Gastrocnemius medialis (tissue), 4 donors: ENCODE data around the gene FOXF2. TPM values are rescaled to one million over a fixed set of nuclear protein-coding genes. Genes with fewer than 3 reads are reported as not detected.

Source experiments
- ATAC-seq, 2 donors: fragments of 150-250 bp; one replicate each; pipeline ENCODE4 v1.9.1; 2016
- DNase-seq, 2 donors: peaks; one replicate each; pipeline ENCODE4 v3.0.0-alpha.2; 2019
- H3K27ac ChIP-seq, 4 donors: fragments of 200-600 bp; sonication (generic); 1 replicate in 1 of 4; 2 replicates in 3 of 4; pipeline ENCODE4 v1.5.1; 2016 to 2018; ENCODE audit warnings: mild to moderate bottlenecking in 2 of 4, moderate library complexity in 1 of 4
- H3K27me3 ChIP-seq, 3 donors: fragments of 200-600 bp; sonication (generic) in 2 of 3; 1 replicate in 1 of 3; 2 replicates in 2 of 3; pipeline versions ENCODE4 v1.5.1 to v1.6.0; 2016 to 2019; ENCODE audit warnings: mild to moderate bottlenecking in 1 of 3, moderate library complexity in 1 of 3
- H3K36me3 ChIP-seq, 2 donors: fragments of 200-600 bp; sonication (generic) in 1 of 2; one replicate each; pipeline ENCODE4 v1.5.1; 2017 to 2018
- H3K4me1 ChIP-seq, 2 donors: fragments of 200-600 bp; sonication (generic) in 1 of 2; one replicate each; pipeline ENCODE4 v1.5.1; 2016 to 2017; ENCODE audit warnings: mild to moderate bottlenecking in 2 of 2
- H3K4me3 ChIP-seq, 4 donors: fragments of 200-600 bp; sonication (generic) in 3 of 4; 1 replicate in 1 of 4; 2 replicates in 3 of 4; pipeline ENCODE4 v1.5.1; 2016 to 2019; ENCODE audit warnings: mild to moderate bottlenecking in 2 of 4
- H3K9me3 ChIP-seq, 3 donors: fragments of 200-600 bp; sonication (generic) in 2 of 3; 1 replicate in 1 of 3; 2 replicates in 2 of 3; pipeline ENCODE4 v1.5.1; 2016 to 2019
- CTCF ChIP-seq, 5 experiments: fragments of 450-650 bp in 3 of 5; fragments of 200-600 bp in 2 of 5; sonication (generic) in 2 of 5; IDR thresholded peaks in 4 of 5; conservative IDR thresholded peaks in 1 of 5; 1 replicate in 4 of 5; 2 replicates in 1 of 5; pipeline ENCODE4 v1.5.1; 2016 to 2019; ENCODE audit warnings: antibody characterized with exemption in 5 of 5, mild to moderate bottlenecking in 3 of 5, moderate library complexity in 3 of 5
- POLR2A ChIP-seq, 2 donors: fragments of 450-650 bp; IDR thresholded peaks; one replicate each; pipeline ENCODE4 v1.6.1; 2017; ENCODE audit warnings: antibody characterized with exemption in 2 of 2, mild to moderate bottlenecking in 2 of 2, moderate library complexity in 2 of 2
- in situ Hi-C, 4 donors: fragments of 200-750 bp; cut with MboI; loops; one replicate each; pipeline versions ENCODE4 v1.15.0 to v1.8.0; 2017; ENCODE audit warnings: low sequenced_read_pairs in 4 of 4
- intact Hi-C: fragments of 100-400 bp; cut with DNase I; formaldehyde crosslinking; loops from one replicate; pipeline ENCODE4 v1.15.1; 2023; ENCODE audit warnings: low total_unique reads
- total RNA-seq, 4 donors: library from RNA; depleted of rRNA; stranded (reverse); fragments of >200 nt; gene quantifications; one replicate each; pipeline versions ENCODE4 v1.1.0 to v1.2.3, GENCODE V29; 2016

The FOXF2 gene
- total RNA-seq, 4 donors from 2014 or later: 0.31 to 2.2 (median 1.1) TPM

GRCh38 chr6:1400126-1400850 lies 10.9 kb downstream of the FOXF2 start:
- DNase-seq: no peak
- Histone ChIP-seq H3K4me3 (no peak overlapping the region), H3K9me3 (no peaks in the 10 kb centered on the region), H3K36me3 (no peaks in the 10 kb centered on the region), H3K27ac (no peak overlapping the region), H3K4me1 (no peaks in the 10 kb centered on the region), H3K27me3 (peaks cover 31 to 37% (median 33%) of the 10 kb centered on the region in 3 donors)
- intact Hi-C loops (no loop called here), in situ Hi-C loops (no loop called here)
- TF ChIP-seq CTCF (IDR thresholded peaks at IDR 0.05 in 4 of 5, conservative IDR thresholded peaks at IDR 0.05 in 1 of 5) (no peak), POLR2A (IDR thresholded peaks at IDR 0.05) (no peak)
- ATAC-seq: no peak

GRCh38 chr6:1402369-1402768 lies 13.0 kb downstream of the FOXF2 start:
- no peak for ATAC-seq
- Histone ChIP-seq H3K9me3 (no peaks in the 10 kb centered on the region), H3K4me3 (no peak overlapping the region), H3K27me3 (peaks cover 15 to 24% (median 19%) of the 10 kb centered on the region in 3 donors), H3K4me1 (no peaks in the 10 kb centered on the region), H3K36me3 (no peaks in the 10 kb centered on the region), H3K27ac (no peak overlapping the region)
- in situ Hi-C loops (no loop called here), intact Hi-C loops (no loop called here)
- TF ChIP-seq POLR2A (IDR thresholded peaks at IDR 0.05) (no peak), CTCF (IDR thresholded peaks at IDR 0.05 in 4 of 5, conservative IDR thresholded peaks at IDR 0.05 in 1 of 5) (no peak)
- no peak for DNase-seq

- intact Hi-C loops: no loop called here
- ATAC-seq (no peak), DNase-seq (no peak)
- in situ Hi-C loops: no loop called here
- no peaks in the 10 kb centered on the region for H3K9me3 ChIP-seq
- no peak overlapping the region for H3K27ac ChIP-seq
- H3K4me3 ChIP-seq: no peak overlapping the region
- peaks cover 10 to 19% (median 19%) of the 10 kb centered on the region in 3 donors for H3K27me3 ChIP-seq
- no peak for TF ChIP-seq CTCF (IDR thresholded peaks at IDR 0.05 in 4 of 5, conservative IDR thresholded peaks at IDR 0.05 in 1 of 5)
- no peak for TF ChIP-seq POLR2A (IDR thresholded peaks at IDR 0.05)
- no peaks in the 10 kb centered on the region for H3K36me3 ChIP-seq
- no peaks in the 10 kb centered on the region for H3K4me1 ChIP-seq
Measured at GRCh38 chr6:1402868-1403267, 13.5 kb downstream of the FOXF2 start.

GRCh38 chr6:1403851-1404712 lies 14.7 kb downstream of the FOXF2 start:
- H3K4me1 ChIP-seq: no peaks in the 10 kb centered on the region
- in situ Hi-C loops: no loop called here
- no peaks in the 10 kb centered on the region for H3K36me3 ChIP-seq
- ATAC-seq: no peak
- no peak overlapping the region for H3K27ac ChIP-seq
- intact Hi-C loops: no loop called here
- H3K4me3 ChIP-seq: no peak overlapping the region
- H3K9me3 ChIP-seq: no peaks in the 10 kb centered on the region
- DNase-seq: no peak
- TF ChIP-seq POLR2A (IDR thresholded peaks at IDR 0.05) (no peak), CTCF (IDR thresholded peaks at IDR 0.05 in 4 of 5, conservative IDR thresholded peaks at IDR 0.05 in 1 of 5) (no peak)
- peaks cover 6 to 11% (median 10%) of the 10 kb centered on the region in 3 donors for H3K27me3 ChIP-seq
